Muscle of leg (tissue), 11 donors: ENCODE data around the gene BCKDK. TPM values are rescaled to one million over a fixed set of nuclear protein-coding genes. Genes with fewer than 3 reads are reported as not detected.
"Not testable (repeated sequence)": the region's sequence is repeated elsewhere in the genome, so short reads cannot be mapped to it uniquely, and the experiment has no call there.

Experiments used
- DNase-seq: peaks from one replicate; pipeline ENCODE4 v3.0.0; 2013
- H3K27ac ChIP-seq: one replicate; pipeline ENCODE4 v1.5.1; 2013; ENCODE audit warnings: mild to moderate bottlenecking, low read length, control low read depth
- H3K27me3 ChIP-seq: one replicate; pipeline ENCODE4 v1.6.1; 2013; ENCODE audit warnings: low read length; ENCODE audit not compliant: control insufficient read depth, insufficient read depth
- H3K36me3 ChIP-seq: one replicate; pipeline ENCODE4 v1.6.1; 2013; ENCODE audit warnings: low read length; ENCODE audit not compliant: control insufficient read depth, insufficient read depth
- H3K4me1 ChIP-seq: one replicate; pipeline ENCODE4 v1.6.1; 2013; ENCODE audit warnings: low read length; ENCODE audit not compliant: control insufficient read depth, insufficient read depth
- H3K4me3 ChIP-seq: one replicate; pipeline ENCODE4 v1.5.1; 2013; ENCODE audit warnings: low read length, control low read depth
- H3K9me3 ChIP-seq: replicated peaks from 2 replicates; pipeline ENCODE4 v1.6.1; 2013; ENCODE audit warnings: low read depth, low read length; ENCODE audit not compliant: control insufficient read depth
- WGBS: methylation state at CpG from one replicate; pipeline ENCODE4 v1.1.5; 2013; ENCODE audit warnings: missing lambda C conversion rate; ENCODE audit not compliant: insufficient coverage; 5-methylcytosine and 5-hydroxymethylcytosine counted together
- polyA plus RNA-seq, 8 donors: library from polyadenylated mRNA; unstranded; fragments of 120-200 nt; gene quantifications; one replicate each; pipeline versions ENCODE4 v1.2.1 to v1.2.3, GENCODE V29; 2013; ENCODE audit warnings: inconsistent platforms in 1 of 8, low replicate concordance in 1 of 8; ENCODE audit not compliant: insufficient read length in 8 of 8, insufficient read depth in 1 of 8
- total RNA-seq: library from RNA; stranded (reverse); fragments of 120-200 nt; gene quantifications from one replicate; pipeline ENCODE4 v1.2.4, GENCODE V29; 2013

BCKDK gene
- total and polyA plus RNA-seq, 9 donors = 12.7 to 33.3 (median 29.3) TPM

DNA sequence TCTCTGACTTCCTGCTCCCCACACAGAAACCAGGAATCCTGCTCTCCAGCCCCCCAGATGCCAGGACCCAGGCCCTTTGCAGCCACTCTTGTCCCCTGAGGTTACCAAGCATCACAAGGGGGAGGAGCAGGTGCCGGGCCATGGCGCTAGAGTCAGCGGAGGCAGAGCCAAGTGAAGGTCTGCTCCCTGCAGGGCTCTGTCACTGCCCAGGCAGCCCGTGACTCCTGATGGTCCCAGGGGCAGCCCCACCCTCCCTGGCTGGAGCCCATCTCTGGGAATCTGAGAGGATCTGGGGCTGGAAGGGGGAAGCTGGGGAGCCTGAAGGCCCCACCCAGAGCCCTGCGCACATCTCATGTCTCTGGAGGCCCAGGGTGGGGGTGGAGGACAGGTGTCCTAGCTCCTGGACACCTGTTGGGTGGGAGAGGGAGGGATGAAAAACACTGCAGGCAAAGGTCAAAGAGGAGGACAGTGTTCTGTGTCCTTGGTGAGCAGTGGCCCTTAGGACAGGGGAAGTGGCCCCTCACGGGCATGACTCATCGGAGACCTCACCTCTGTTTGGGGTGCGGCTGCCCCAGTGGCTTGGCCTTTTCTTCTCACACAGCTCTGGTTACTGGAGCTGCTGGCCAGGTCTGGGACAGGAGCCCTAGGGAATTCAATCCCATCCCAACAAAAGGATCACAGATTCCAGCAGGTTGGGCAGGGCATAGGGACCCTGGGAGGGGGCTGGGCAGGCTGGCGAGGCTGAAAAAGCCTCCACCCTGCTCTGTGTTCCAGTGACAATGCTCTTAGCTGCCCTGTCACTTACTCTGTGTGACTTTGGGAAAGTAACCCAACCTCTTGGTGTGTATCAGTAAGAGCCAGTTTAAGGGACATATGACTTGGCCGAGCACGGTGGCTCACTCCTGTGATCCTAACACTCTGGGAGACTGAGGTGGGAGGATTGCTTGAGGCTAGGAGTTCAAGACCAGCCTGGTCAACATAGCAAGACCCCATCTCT is 42.0 kb downstream of the BCKDK start, which contains the start of gene PRSS36:
Gene PRSS36 (minus strand): TSS at position 173 of the 997 bp plus-strand sequence. CDS start 31 bp downstream, at position 142.
- H3K4me3 ChIP-seq = no peak within 1 kb of the TSS
- H3K27me3 ChIP-seq = peaks cover 41% of the 10 kb centered on the region
- DNase-seq = no peak
- no peak within 1 kb of the TSS for H3K27ac ChIP-seq
- no peaks in the 10 kb centered on the region for H3K36me3 ChIP-seq
- H3K9me3 ChIP-seq = no peaks in the 10 kb centered on the region
- H3K4me1 ChIP-seq = peaks cover 3% of the 10 kb centered on the region
- 54% methylated on average over 5 of the region's 11 CpGs for WGBS

DNA sequence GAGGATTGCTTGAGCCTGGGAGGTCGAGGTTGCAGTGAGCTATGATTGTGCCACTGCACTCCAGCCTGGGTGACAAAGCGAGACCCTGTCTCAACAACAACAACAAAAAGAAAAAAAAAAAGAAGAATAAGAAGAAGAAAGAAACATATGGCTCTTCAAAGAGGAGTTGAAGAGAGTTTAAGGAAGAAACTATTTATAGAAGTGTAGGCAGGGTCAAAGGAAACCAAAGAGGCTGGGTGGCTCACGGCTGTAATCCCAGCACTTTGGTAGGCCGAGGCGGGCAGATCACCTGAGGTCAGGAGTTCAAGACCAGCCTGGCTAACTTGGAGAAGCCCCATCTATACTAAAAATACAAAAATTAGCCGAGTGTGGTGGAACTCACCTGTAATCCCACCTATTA is 42.8 kb downstream of the BCKDK start:
- H3K4me3 ChIP-seq, H3K4me1 ChIP-seq, H3K36me3 ChIP-seq, DNase-seq, H3K27ac ChIP-seq, H3K9me3 ChIP-seq: not testable (repeated sequence)
- peaks cover 35% of the 10 kb centered on the region for H3K27me3 ChIP-seq
- WGBS = no CpG with 5 or more reads among the region's 6 CpGs

DNA sequence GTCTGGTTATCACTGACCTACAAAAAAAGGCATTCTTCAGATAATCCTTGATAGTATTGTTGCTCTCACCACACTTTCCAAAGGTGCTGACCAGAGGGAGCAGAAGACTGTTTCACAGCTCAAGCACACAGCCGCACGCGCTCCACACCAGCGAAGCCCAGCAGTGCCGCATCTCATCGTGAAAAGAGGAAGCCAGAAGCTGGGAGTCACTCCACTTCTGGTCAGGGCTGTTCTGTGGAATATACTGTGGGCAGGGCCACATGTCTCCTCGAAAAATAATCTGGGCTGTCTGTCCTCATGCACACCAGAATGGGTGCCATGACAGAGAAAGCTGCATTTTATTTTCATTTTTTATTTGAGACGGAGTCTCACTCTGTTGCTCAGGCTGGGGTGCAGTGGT is 49.0 kb downstream of the BCKDK start:
- WGBS = 29% methylated on average over 7 of the region's 8 CpGs
- Histone ChIP-seq H3K4me1 (no peaks in the 10 kb centered on the region), H3K4me3 (no peak overlapping the region), H3K36me3 (no peaks in the 10 kb centered on the region), H3K27me3 (peaks cover 6% of the 10 kb centered on the region), H3K27ac (no peak overlapping the region), H3K9me3 (no peaks in the 10 kb centered on the region)
- no peak for DNase-seq

Other genes with a start within 250 kb of the BCKDK start
- gene BCL7C, start 214.3 kb upstream of the BCKDK start, total RNA-seq = 47.6 TPM
- 10 to 100 TPM; 29.2 to 41.8 (median 34.8) TPM for gene BCL7C, start 214.3 kb upstream of the BCKDK start, polyA plus RNA-seq
- 1.7 TPM for gene CTF1, start 211.8 kb upstream of the BCKDK start, total RNA-seq
- 10 to 100 TPM in 3 of 8 donors, 1 to 10 TPM in 5; 8.9 to 11.9 (median 9.8) TPM for gene CTF1, start 211.8 kb upstream of the BCKDK start, polyA plus RNA-seq
- 6.3 TPM for gene FBXL19, start 184.8 kb upstream of the BCKDK start, total RNA-seq
- gene FBXL19, start 184.8 kb upstream of the BCKDK start, polyA plus RNA-seq = 10 to 100 TPM in 7 of 8 donors, 1 to 10 TPM in 1; 8.2 to 17.7 (median 11.8) TPM
- gene ORAI3, start 159.3 kb upstream of the BCKDK start, total RNA-seq = 11.8 TPM
- gene ORAI3, start 159.3 kb upstream of the BCKDK start, polyA plus RNA-seq = 10 to 100 TPM in 7 of 8 donors, 1 to 10 TPM in 1; 8.9 to 14.0 (median 11.1) TPM
- 2.7 TPM for gene SETD1A, start 150.6 kb upstream of the BCKDK start, total RNA-seq
- gene SETD1A, start 150.6 kb upstream of the BCKDK start, polyA plus RNA-seq = 10 to 100 TPM in 7 of 8 donors, 1 to 10 TPM in 1; 9.8 to 16.5 (median 13.1) TPM
- gene HSD3B7, start 123.2 kb upstream of the BCKDK start, total RNA-seq = 13.7 TPM
- 1 to 10 TPM; 7.3 to 10.0 (median 8.7) TPM for gene HSD3B7, start 123.2 kb upstream of the BCKDK start, polyA plus RNA-seq
- 0.66 TPM for gene STX1B, start 97.7 kb upstream of the BCKDK start, total RNA-seq
- 1 to 10 TPM in 7 of 8 donors, under 1 TPM in 1; 0.99 to 2.9 (median 1.6) TPM for gene STX1B, start 97.7 kb upstream of the BCKDK start, polyA plus RNA-seq
- gene STX4, start 74.8 kb upstream of the BCKDK start, total RNA-seq = 25.7 TPM
- 10 to 100 TPM; 38.0 to 49.8 (median 43.4) TPM for gene STX4, start 74.8 kb upstream of the BCKDK start, polyA plus RNA-seq
- 4.3 TPM for gene ZNF668, start 34.1 kb upstream of the BCKDK start, total RNA-seq
- 10 to 100 TPM in 6 of 8 donors, 1 to 10 TPM in 2; 8.5 to 12.3 (median 10.9) TPM for gene ZNF668, start 34.1 kb upstream of the BCKDK start, polyA plus RNA-seq
- 8.0 TPM for gene ZNF646, start 34.0 kb upstream of the BCKDK start, total RNA-seq
- 10 to 100 TPM in 3 of 8 donors, 1 to 10 TPM in 5; 7.9 to 11.6 (median 9.8) TPM for gene ZNF646, start 34.0 kb upstream of the BCKDK start, polyA plus RNA-seq
- 11.5 TPM for gene PRSS53, start 19.4 kb upstream of the BCKDK start, total RNA-seq
- gene PRSS53, start 19.4 kb upstream of the BCKDK start, polyA plus RNA-seq = 1 to 10 TPM; 1.8 to 6.3 (median 4.4) TPM
- gene VKORC1, start 13.6 kb upstream of the BCKDK start, total RNA-seq = 39.6 TPM
- gene VKORC1, start 13.6 kb upstream of the BCKDK start, polyA plus RNA-seq = 10 to 100 TPM; 55.0 to 75.2 (median 63.4) TPM
- gene KAT8, start 9.3 kb downstream of the BCKDK start, total RNA-seq = 65.2 TPM
- 10 to 100 TPM; 45.9 to 55.1 (median 52.7) TPM for gene KAT8, start 9.3 kb downstream of the BCKDK start, polyA plus RNA-seq
- gene PRSS8, start 27.3 kb downstream of the BCKDK start, total RNA-seq = not detected
- 10 to 100 TPM in 1 of 8 donors, 1 to 10 TPM in 2, under 1 TPM in 4, not detected in 1; 0.14 to 13.1 (median 0.47) TPM for gene PRSS8, start 27.3 kb downstream of the BCKDK start, polyA plus RNA-seq
- 2.3 TPM for gene PRSS36, start 41.7 kb downstream of the BCKDK start, total RNA-seq
- 1 to 10 TPM in 6 of 8 donors, under 1 TPM in 2; 0.55 to 2.6 (median 1.6) TPM for gene PRSS36, start 41.7 kb downstream of the BCKDK start, polyA plus RNA-seq
- 35.6 TPM for gene FUS, start 71.8 kb downstream of the BCKDK start, total RNA-seq
- 100 to 1,000 TPM; 413 to 585 (median 491) TPM for gene FUS, start 71.8 kb downstream of the BCKDK start, polyA plus RNA-seq
- gene PYCARD, start 94.4 kb downstream of the BCKDK start, total RNA-seq = 9.4 TPM
- 10 to 100 TPM in 2 of 8 donors, 1 to 10 TPM in 6; 5.9 to 10.9 (median 8.3) TPM for gene PYCARD, start 94.4 kb downstream of the BCKDK start, polyA plus RNA-seq
- gene TRIM72, start 105.7 kb downstream of the BCKDK start, total RNA-seq = 55.5 TPM
- gene TRIM72, start 105.7 kb downstream of the BCKDK start, polyA plus RNA-seq = 10 to 100 TPM; 47.7 to 83.0 (median 59.7) TPM
- gene PYDC1, start 108.7 kb downstream of the BCKDK start, total RNA-seq = not detected
- gene PYDC1, start 108.7 kb downstream of the BCKDK start, polyA plus RNA-seq = 1 to 10 TPM in 2 of 8 donors, under 1 TPM in 5, not detected in 1; 0.37 to 2.0 (median 0.84) TPM
- 3.4 TPM for gene ITGAM, start 151.6 kb downstream of the BCKDK start, total RNA-seq
- gene ITGAM, start 151.6 kb downstream of the BCKDK start, polyA plus RNA-seq = 1 to 10 TPM; 3.0 to 4.5 (median 4.0) TPM
- 0.35 TPM for gene ITGAX, start 246.8 kb downstream of the BCKDK start, total RNA-seq
- 1 to 10 TPM in 3 of 8 donors, under 1 TPM in 5; 0.43 to 1.7 (median 0.77) TPM for gene ITGAX, start 246.8 kb downstream of the BCKDK start, polyA plus RNA-seq